ENCODE results near the gene EIF5A2. TPM values are rescaled to one million over a fixed set of nuclear protein-coding genes. Genes with fewer than 3 reads are reported as not detected.

The EIF5A2 gene
- total and polyA plus RNA-seq, 12 donors = 0.94 to 11.2 (median 4.0) TPM

GRCh38 chr3:170914212-170914611 is 5.8 kb upstream of the EIF5A2 start:
- no peaks in the 10 kb centered on the region for H3K27me3 ChIP-seq

DNA sequence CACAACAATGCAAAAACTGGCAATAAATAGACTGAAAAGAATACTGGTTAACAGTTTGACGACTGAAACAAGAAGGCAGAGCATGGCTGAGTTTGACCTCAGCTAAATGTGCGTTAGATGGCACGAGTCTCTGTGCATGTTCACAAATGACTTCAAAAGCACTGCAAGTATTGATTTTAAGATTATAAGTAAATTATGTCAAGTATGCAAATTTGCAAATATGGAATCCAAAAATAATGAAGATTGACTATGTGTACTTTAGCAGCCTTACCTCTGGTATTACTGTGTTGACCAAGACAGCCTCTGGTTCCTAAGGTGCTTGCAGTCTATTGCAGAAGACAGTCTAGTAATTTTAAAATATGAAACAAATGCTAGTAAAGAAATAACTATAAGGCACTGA is 2.6 kb upstream of the EIF5A2 start:
- no peak overlapping the region for H3K4me3 ChIP-seq
- intact Hi-C loops (cut with DNase I) = no loop called here
- peaks cover 0 to 10% (median 0%) of the 10 kb centered on the region in 3 donors for H3K9me3 ChIP-seq (replicated peaks in 1 of 3)
- TF ChIP-seq POLR2A (IDR thresholded peaks at IDR 0.05) = no peak
- TF ChIP-seq, protein P1, sequence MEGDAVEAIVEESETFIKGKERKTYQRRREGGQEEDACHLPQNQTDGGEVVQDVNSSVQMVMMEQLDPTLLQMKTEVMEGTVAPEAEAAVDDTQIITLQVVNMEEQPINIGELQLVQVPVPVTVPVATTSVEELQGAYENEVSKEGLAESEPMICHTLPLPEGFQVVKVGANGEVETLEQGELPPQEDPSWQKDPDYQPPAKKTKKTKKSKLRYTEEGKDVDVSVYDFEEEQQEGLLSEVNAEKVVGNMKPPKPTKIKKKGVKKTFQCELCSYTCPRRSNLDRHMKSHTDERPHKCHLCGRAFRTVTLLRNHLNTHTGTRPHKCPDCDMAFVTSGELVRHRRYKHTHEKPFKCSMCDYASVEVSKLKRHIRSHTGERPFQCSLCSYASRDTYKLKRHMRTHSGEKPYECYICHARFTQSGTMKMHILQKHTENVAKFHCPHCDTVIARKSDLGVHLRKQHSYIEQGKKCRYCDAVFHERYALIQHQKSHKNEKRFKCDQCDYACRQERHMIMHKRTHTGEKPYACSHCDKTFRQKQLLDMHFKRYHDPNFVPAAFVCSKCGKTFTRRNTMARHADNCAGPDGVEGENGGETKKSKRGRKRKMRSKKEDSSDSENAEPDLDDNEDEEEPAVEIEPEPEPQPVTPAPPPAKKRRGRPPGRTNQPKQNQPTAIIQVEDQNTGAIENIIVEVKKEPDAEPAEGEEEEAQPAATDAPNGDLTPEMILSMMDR (IDR thresholded peaks at IDR 0.05) = no peak
- WGBS, 4 donors = 88 to 95% (median 93%) methylated on average over 3 of the region's 3 CpGs
- H3K27ac ChIP-seq = no peak overlapping the region
- no peaks in the 10 kb centered on the region for H3K36me3 ChIP-seq (replicated peaks in 1 of 2)
- no peak for DNase-seq
- H3K4me1 ChIP-seq (replicated peaks in 1 of 2) = peaks cover 0 to 3% of the 10 kb centered on the region in 2 donors
- H3K27me3 ChIP-seq = no peaks in the 10 kb centered on the region

More at GRCh38 chr3:170914212-170914611, 5.8 kb upstream of the EIF5A2 start:
- no peak for DNase-seq
- Histone ChIP-seq H3K27ac (no peak overlapping the region), H3K4me1 (replicated peaks in 1 of 2) (no peaks in the 10 kb centered on the region), H3K4me3 (no peak overlapping the region), H3K9me3 (replicated peaks in 1 of 3) (peaks cover 0 to 10% (median 0%) of the 10 kb centered on the region in 3 donors), H3K36me3 (replicated peaks in 1 of 2) (no peaks in the 10 kb centered on the region)
- TF ChIP-seq, protein P1 (IDR thresholded peaks at IDR 0.05) = no peak
- TF ChIP-seq POLR2A (IDR thresholded peaks at IDR 0.05) = no peak
- 81 to 89% (median 88%) methylated on average over 5 of the region's 5 CpGs for WGBS, 4 donors
- intact Hi-C loops (cut with DNase I) = no loop called here

GRCh38 chr3:170910542-170910941 is 2.1 kb upstream of the EIF5A2 start:
- peaks cover 0 to 10% (median 0%) of the 10 kb centered on the region in 3 donors for H3K9me3 ChIP-seq (replicated peaks in 1 of 3)
- no peaks in the 10 kb centered on the region for H3K27me3 ChIP-seq
- intact Hi-C loops (cut with DNase I) = no loop called here

DNA sequence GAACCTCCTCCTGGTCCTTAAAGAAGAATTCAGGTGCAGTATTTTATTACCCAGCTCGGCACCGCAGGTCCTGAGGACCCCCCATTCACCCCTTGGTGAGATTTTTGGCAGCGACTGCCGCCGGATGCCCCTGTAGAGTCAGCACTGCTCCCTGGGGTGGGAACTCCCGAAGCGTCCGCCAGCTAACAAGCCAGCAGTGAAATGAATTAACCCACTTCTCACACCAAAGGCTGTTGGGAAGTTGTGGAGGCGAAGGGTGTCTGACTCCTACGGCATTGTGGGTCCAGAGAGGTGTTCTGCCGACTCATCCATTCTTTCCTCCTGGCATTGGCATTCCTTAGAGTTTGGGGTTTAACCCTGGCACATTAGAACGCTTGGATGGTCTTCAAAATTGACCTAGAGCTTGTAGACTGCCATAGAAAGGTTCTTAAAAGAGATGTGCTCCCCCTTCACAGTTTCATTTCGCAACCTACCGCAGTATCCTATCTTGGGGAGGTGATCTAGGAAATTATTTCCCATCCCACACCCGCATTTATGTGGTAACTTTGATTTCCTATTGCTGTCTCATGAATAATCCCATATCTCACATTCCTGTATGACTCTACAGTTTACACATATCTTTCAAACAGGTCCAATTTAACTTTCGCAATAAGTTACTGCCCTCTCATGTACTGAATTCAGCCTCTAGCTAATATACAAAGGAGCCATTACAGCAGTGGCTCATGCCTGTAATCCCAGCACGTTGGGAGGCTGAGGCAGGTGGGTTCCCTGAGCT is 879 bp upstream of the EIF5A2 start:
- peaks cover 0 to 3% of the 10 kb centered on the region in 2 donors for H3K4me1 ChIP-seq (replicated peaks in 1 of 2)
- no peaks in the 10 kb centered on the region for H3K36me3 ChIP-seq (replicated peaks in 1 of 2)
- DNase-seq = peak in 1 of 7 donors; percentile 9
- H3K27me3 ChIP-seq = no peaks in the 10 kb centered on the region
- no peak overlapping the region for H3K27ac ChIP-seq
- TF ChIP-seq POLR2A (IDR thresholded peaks at IDR 0.05) = no peak
- TF ChIP-seq, protein P1 (IDR thresholded peaks at IDR 0.05) = no peak
- WGBS, 4 donors = 89 to 94% (median 91%) methylated on average over 11 to 17 of the region's 17 CpGs
- peak overlapping the region in 1 of 4 donors; percentile 77 for H3K4me3 ChIP-seq
- intact Hi-C loops (cut with DNase I) = no loop called here
- H3K9me3 ChIP-seq (replicated peaks in 1 of 3) = peaks cover 0 to 10% (median 0%) of the 10 kb centered on the region in 3 donors

More at GRCh38 chr3:170910542-170910941, 2.1 kb upstream of the EIF5A2 start:
- Histone ChIP-seq H3K4me3 (no peak overlapping the region), H3K27ac (no peak overlapping the region), H3K36me3 (replicated peaks in 1 of 2) (no peaks in the 10 kb centered on the region), H3K4me1 (replicated peaks in 1 of 2) (peaks cover 0 to 3% of the 10 kb centered on the region in 2 donors)
- no peak for DNase-seq
- TF ChIP-seq POLR2A (IDR thresholded peaks at IDR 0.05) = no peak
- TF ChIP-seq, protein P1 (IDR thresholded peaks at IDR 0.05) = no peak

Data from adrenal gland (tissue), 12 donors.